Lung (tissue), 12 donors: Measurements from ENCODE around the gene LMX1A. TPM values are rescaled to one million over a fixed set of nuclear protein-coding genes. Genes with fewer than 3 reads are reported as not detected.

Experiments used
- ATAC-seq: fragments of 200-7000 bp; cut with Tn5 transposase; one replicate; pipeline ENCODE4 v1.9.1; 2020; ENCODE audit warnings: moderate number of reproducible peaks; ENCODE audit not compliant: insufficient read depth, low FRiP score
- DNase-seq, 3 donors: peaks; one replicate each; pipeline ENCODE4 v3.0.0-alpha.2; 2013 to 2017
- H3K27ac ChIP-seq, 2 donors: one replicate each; pipeline ENCODE4 v1.5.1; 2013; ENCODE audit warnings: mild to moderate bottlenecking in 2 of 2, moderate library complexity in 2 of 2, control low read depth in 1 of 2, inconsistent platforms in 1 of 2, low read depth in 1 of 2, low read length in 1 of 2
- H3K27me3 ChIP-seq, 3 donors: one replicate each; pipeline ENCODE4 v1.5.1; 2013; ENCODE audit warnings: low read length in 2 of 3; ENCODE audit not compliant: control insufficient read depth in 3 of 3, insufficient read depth in 3 of 3
- H3K36me3 ChIP-seq, 4 donors: one replicate each; pipeline ENCODE4 v1.5.1; 2013; ENCODE audit warnings: low read length in 4 of 4, mild to moderate bottlenecking in 1 of 4, moderate library complexity in 1 of 4; ENCODE audit not compliant: control insufficient read depth in 4 of 4, insufficient read depth in 4 of 4
- H3K4me1 ChIP-seq, 5 donors: one replicate each; pipeline ENCODE4 v1.5.1; 2013; ENCODE audit warnings: low read length in 5 of 5, mild to moderate bottlenecking in 2 of 5, moderate library complexity in 1 of 5; ENCODE audit not compliant: control insufficient read depth in 5 of 5, insufficient read depth in 5 of 5
- H3K4me3 ChIP-seq: one replicate; pipeline ENCODE4 v1.5.1; 2013; ENCODE audit warnings: mild to moderate bottlenecking, control low read depth, moderate library complexity
- H3K9ac ChIP-seq, 2 donors: one replicate each; pipeline ENCODE4 v1.5.1; 2013; ENCODE audit warnings: low read length in 2 of 2, control low read depth in 1 of 2; ENCODE audit not compliant: insufficient read depth in 1 of 2
- H3K9me3 ChIP-seq, 4 donors: one replicate each; pipeline ENCODE4 v1.5.1; 2013; ENCODE audit warnings: low read length in 3 of 4, mild to moderate bottlenecking in 1 of 4, moderate library complexity in 1 of 4; ENCODE audit not compliant: control insufficient read depth in 4 of 4, insufficient read depth in 3 of 4
- CTCF ChIP-seq: IDR thresholded peaks from 2 replicates; pipeline ENCODE4 v1.5.1; 2012; ENCODE audit warnings: mild to moderate bottlenecking; ENCODE audit errors: control extremely low read depth, extremely low read depth
- WGBS, 2 donors: extraction: QIAGEN DNeasy Blood & Tissue Kit; methylation state at CpG; one replicate each; pipeline ENCODE4 v1.1.7; 2013; 5-methylcytosine and 5-hydroxymethylcytosine counted together
- polyA plus RNA-seq, 2 donors: library from polyadenylated mRNA; stranded (reverse); fragments of 200-250 nt; gene quantifications; one replicate each; pipeline ENCODE4 v1.2.1, GENCODE V29; 2013
- total RNA-seq, 2 donors: library from RNA; depleted of rRNA in 1 of 2; stranded (reverse); fragments of >200 nt in 1 of 2; gene quantifications; one replicate each; pipeline ENCODE4 v1.2.1, GENCODE V29; 2014 to 2021
- donor health status: control.
- donor health status: control.
- donor health status: Bipolar disorder and iron deficiency.
- donor health status: healthy.
- donor health status: DM: yes; HTN: yes; CAD: no.

LMX1A gene
- total and polyA plus RNA-seq, 4 donors, result 0.03 TPM; not detected in 3

- no peak for DNase-seq
- Histone ChIP-seq H3K36me3 (no peaks in the 10 kb centered on the region), H3K9me3 (no peaks in the 10 kb centered on the region), H3K4me1 (peaks cover 0 to 8% (median 0%) of the 10 kb centered on the region in 5 donors), H3K9ac (no peak overlapping the region), H3K4me3 (no peak overlapping the region), H3K27ac (no peak overlapping the region), H3K27me3 (no peaks in the 10 kb centered on the region)
- no peak for ATAC-seq
- 90 to 100% methylated on average over 1 of the region's 1 CpG for WGBS, 2 donors
- no peak for TF ChIP-seq CTCF
These were observed 130.9 kb downstream of the LMX1A start for GRCh38 chr1:165225650-165226049.

- Histone ChIP-seq H3K36me3 (no peaks in the 10 kb centered on the region), H3K4me3 (no peak overlapping the region), H3K9me3 (no peaks in the 10 kb centered on the region), H3K27me3 (no peaks in the 10 kb centered on the region), H3K9ac (no peak overlapping the region), H3K27ac (no peak overlapping the region), H3K4me1 (peaks cover 0 to 8% (median 0%) of the 10 kb centered on the region in 5 donors)
- TF ChIP-seq CTCF, result no peak
- no peak for ATAC-seq
- 84 to 90% methylated on average over 3 of the region's 3 CpGs for WGBS, 2 donors
- no peak for DNase-seq
These were observed 131.5 kb downstream of the LMX1A start for GRCh38 chr1:165225062-165225461.

- no peak for DNase-seq
- no peak overlapping the region for H3K27ac ChIP-seq
- peaks cover 0 to 8% (median 0%) of the 10 kb centered on the region in 5 donors for H3K4me1 ChIP-seq
- H3K4me3 ChIP-seq, result no peak overlapping the region
- no peaks in the 10 kb centered on the region for H3K9me3 ChIP-seq
- no peak for TF ChIP-seq CTCF
- no peak overlapping the region for H3K9ac ChIP-seq
- ATAC-seq, result no peak
- no peaks in the 10 kb centered on the region for H3K27me3 ChIP-seq
- H3K36me3 ChIP-seq, result no peaks in the 10 kb centered on the region
- 79 to 85% methylated on average over 2 of the region's 2 CpGs for WGBS, 2 donors
These were observed 132.0 kb downstream of the LMX1A start for GRCh38 chr1:165224504-165224903.

GRCh38 chr1:165222580-165222979 is 133.9 kb downstream of the LMX1A start:
- no peak overlapping the region for H3K9ac ChIP-seq
- peaks cover 0 to 11% (median 0%) of the 10 kb centered on the region in 5 donors for H3K4me1 ChIP-seq
- H3K27ac ChIP-seq, result no peak overlapping the region
- H3K36me3 ChIP-seq, result no peaks in the 10 kb centered on the region
- no peaks in the 10 kb centered on the region for H3K9me3 ChIP-seq
- H3K27me3 ChIP-seq, result no peaks in the 10 kb centered on the region
- 80 to 81% methylated on average over 5 of the region's 5 CpGs for WGBS, 2 donors
- no peak overlapping the region for H3K4me3 ChIP-seq
- DNase-seq, result no peak
- ATAC-seq, result no peak
- TF ChIP-seq CTCF, result no peak
